Cerebellar cortex (tissue), 1 donor: ENCODE data around the gene ATP2B2.

Source experiments
- DNase-seq: peaks from one replicate; pipeline ENCODE4 v3.0.0-alpha.2; 2015; ENCODE audit warnings: low spot score

Gene ATP2B2

GRCh38 chr3:10278501-10278900, 226.9 kb downstream of the ATP2B2 start:
- DNase-seq = no peak

GRCh38 chr3:10277115-10277625, 228.2 kb downstream of the ATP2B2 start:
- DNase-seq = no peak

- DNase-seq = no peak
These were observed 230.8 kb downstream of the ATP2B2 start for GRCh38 chr3:10274601-10275000.
